Body of pancreas (tissue), 4 donors: ENCODE measurements around the gene OR11A1. TPM values are rescaled to one million over a fixed set of nuclear protein-coding genes. Genes with fewer than 3 reads are reported as not detected.

Experiments used
- ATAC-seq: fragments of 150-250 bp; one replicate; pipeline ENCODE4 v1.9.1; 2016
- DNase-seq, 4 donors: peaks; one replicate each; pipeline ENCODE4 v3.0.0-alpha.2; 2019
- H3K27ac ChIP-seq, 4 donors: fragments of 200-600 bp; sonication (generic); 1 replicate in 3 of 4; 2 replicates in 1 of 4; pipeline versions ENCODE4 v1.5.1 to v1.6.1; 2016 to 2019; ENCODE audit warnings: mild to moderate bottlenecking in 1 of 4, mixed read lengths in 1 of 4, moderate library complexity in 1 of 4
- H3K27me3 ChIP-seq, 2 donors: fragments of 200-600 bp; sonication (generic); one replicate each; pipeline ENCODE4 v1.6.0; 2016; ENCODE audit warnings: mild to moderate bottlenecking in 1 of 2
- H3K36me3 ChIP-seq, 2 donors: fragments of 200-600 bp; sonication (generic); replicated peaks in 1 of 2; 2 replicates each; pipeline ENCODE4 v1.5.1; 2016; ENCODE audit warnings: low read depth in 2 of 2; ENCODE audit not compliant: insufficient read depth in 1 of 2
- H3K4me1 ChIP-seq: fragments of 200-600 bp; sonication (generic); one replicate; pipeline ENCODE4 v1.6.0; 2016
- H3K4me3 ChIP-seq, 2 donors: fragments of 200-600 bp; sonication (generic); 1 replicate in 1 of 2; 2 replicates in 1 of 2; pipeline ENCODE4 v1.5.1; 2016 to 2019
- H3K9me3 ChIP-seq, 3 donors: fragments of 200-600 bp; sonication (generic); 1 replicate in 2 of 3; 2 replicates in 1 of 3; pipeline ENCODE4 v1.5.1; 2016
- CTCF ChIP-seq, 7 experiments: fragments of 450-650 bp in 4 of 7; fragments of 200-600 bp in 3 of 7; sonication (generic) in 3 of 7; IDR thresholded peaks; one replicate each; pipeline ENCODE4 v1.5.1; 2016 to 2019; ENCODE audit warnings: antibody characterized with exemption in 7 of 7
- POLR2A ChIP-seq, 3 donors: fragments of 450-650 bp; IDR thresholded peaks; one replicate each; pipeline ENCODE4 v1.6.1; 2016; ENCODE audit warnings: antibody characterized with exemption in 3 of 3, mild to moderate bottlenecking in 2 of 3
- WGBS, 2 donors: methylation state at CpG; one replicate each; pipeline ENCODE4 v1.1.5; 2017; 5-methylcytosine and 5-hydroxymethylcytosine counted together
- intact Hi-C: fragments of 100-400 bp; cut with DNase I; formaldehyde crosslinking; loops from one replicate; pipeline ENCODE4 v1.15.1; 2023
- total RNA-seq, 2 donors: library from RNA; depleted of rRNA; stranded (reverse); fragments of >200 nt; gene quantifications; one replicate each; pipeline ENCODE4 v1.1.0, GENCODE V29; 2016

OR11A1 gene
- total RNA-seq, 2 donors from 2014 or later, result not detected

- WGBS, 2 donors, result 62 to 89% methylated on average over 2 of the region's 2 CpGs
- intact Hi-C loops, result no loop called here
- H3K27me3 ChIP-seq, result no peaks in the 10 kb centered on the region
- DNase-seq (no peak), ATAC-seq (no peak)
- no peaks in the 10 kb centered on the region for H3K9me3 ChIP-seq
- H3K4me1 ChIP-seq, result no peaks in the 10 kb centered on the region
- H3K36me3 ChIP-seq, result no peaks in the 10 kb centered on the region
- TF ChIP-seq CTCF (IDR thresholded peaks at IDR 0.05), result no peak
- TF ChIP-seq POLR2A (IDR thresholded peaks at IDR 0.05), result no peak
- no peak overlapping the region for H3K27ac ChIP-seq
- H3K4me3 ChIP-seq, result no peak overlapping the region
These were observed 33.7 kb upstream of the OR11A1 start for GRCh38 chr6:29490552-29490951.

- no peaks in the 10 kb centered on the region for H3K27me3 ChIP-seq
- no peaks in the 10 kb centered on the region for H3K9me3 ChIP-seq
- no peaks in the 10 kb centered on the region for H3K4me1 ChIP-seq
- H3K36me3 ChIP-seq, result no peaks in the 10 kb centered on the region
- TF ChIP-seq CTCF (IDR thresholded peaks at IDR 0.05) (no peak), POLR2A (IDR thresholded peaks at IDR 0.05) (no peak)
- DNase-seq (no peak), ATAC-seq (no peak)
- H3K4me3 ChIP-seq, result no peak overlapping the region
- WGBS, 2 donors, result 78 to 83% methylated on average over 3 of the region's 3 CpGs
- intact Hi-C loops, result no loop called here
- H3K27ac ChIP-seq, result no peak overlapping the region
These were observed 33.2 kb upstream of the OR11A1 start for GRCh38 chr6:29490055-29490454.

DNA sequence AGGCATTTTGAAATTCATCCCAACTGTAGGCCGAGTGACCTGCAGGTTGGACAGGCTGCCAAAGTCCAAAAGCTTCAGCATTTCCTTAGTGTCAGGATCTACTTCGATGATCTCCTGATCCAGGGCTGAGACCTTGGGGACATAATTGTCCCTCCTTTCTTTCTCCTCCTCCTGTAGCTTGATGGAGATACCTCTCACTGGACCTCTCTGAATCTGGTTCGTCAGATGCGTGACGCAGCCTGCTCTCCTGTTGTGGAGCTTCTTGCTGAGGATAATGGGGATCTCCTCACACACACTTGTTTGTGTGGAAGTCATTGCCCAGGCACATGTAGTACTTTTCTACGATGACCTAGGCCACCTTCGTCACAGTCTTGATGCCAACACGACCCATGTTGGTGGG, 32.4 kb upstream of the OR11A1 start:
- H3K36me3 ChIP-seq, result no peaks in the 10 kb centered on the region
- no peaks in the 10 kb centered on the region for H3K4me1 ChIP-seq
- no peaks in the 10 kb centered on the region for H3K9me3 ChIP-seq
- DNase-seq, result no peak
- no peak for ATAC-seq
- no peak overlapping the region for H3K4me3 ChIP-seq
- H3K27ac ChIP-seq, result no peak overlapping the region
- 87 to 88% methylated on average over 8 of the region's 8 CpGs for WGBS, 2 donors
- no peaks in the 10 kb centered on the region for H3K27me3 ChIP-seq
- TF ChIP-seq POLR2A (IDR thresholded peaks at IDR 0.05) (no peak), CTCF (IDR thresholded peaks at IDR 0.05) (no peak)
- intact Hi-C loops, result no loop called here

- intact Hi-C loops, result no loop called here
- TF ChIP-seq POLR2A (IDR thresholded peaks at IDR 0.05) (no peak), CTCF (IDR thresholded peaks at IDR 0.05) (no peak)
- ATAC-seq, result no peak
These were observed 32.0 kb upstream of the OR11A1 start for GRCh38 chr6:29488874-29489273.

GRCh38 chr6:29487660-29488059, 30.8 kb upstream of the OR11A1 start, which contains the start of gene MAS1L:
MAS1L (minus strand) TSS chr6:29487956; CDS start chr6:29487902, 54 bp downstream.
- no peak within 1 kb of the TSS for H3K27ac ChIP-seq
- TF ChIP-seq CTCF (IDR thresholded peaks at IDR 0.05), result no peak
- TF ChIP-seq POLR2A (IDR thresholded peaks at IDR 0.05), result no peak

More at GRCh38 chr6:29488874-29489273, 32.0 kb upstream of the OR11A1 start:
- Histone ChIP-seq H3K4me1 (no peaks in the 10 kb centered on the region), H3K4me3 (no peak overlapping the region), H3K27ac (no peak overlapping the region), H3K36me3 (no peaks in the 10 kb centered on the region), H3K27me3 (no peaks in the 10 kb centered on the region), H3K9me3 (no peaks in the 10 kb centered on the region)
- DNase-seq, result no peak

More at GRCh38 chr6:29487660-29488059, 30.8 kb upstream of the OR11A1 start, which contains the start of gene MAS1L:
- DNase-seq, result no peak
- no peaks in the 10 kb centered on the region for H3K36me3 ChIP-seq
- WGBS, 2 donors, result 93 to 97% methylated on average over 2 of the region's 2 CpGs
- no peaks in the 10 kb centered on the region for H3K27me3 ChIP-seq
- intact Hi-C loops, result no loop called here
- ATAC-seq, result no peak
- no peak within 1 kb of the TSS for H3K4me3 ChIP-seq
- H3K9me3 ChIP-seq, result no peaks in the 10 kb centered on the region
- no peaks in the 10 kb centered on the region for H3K4me1 ChIP-seq
